Heart right ventricle (tissue), 16 donors: ENCODE measurements around the gene MAN2A1. TPM values are rescaled to one million over a fixed set of nuclear protein-coding genes. Genes with fewer than 3 reads are reported as not detected.
A peak's percentile ranks its signal among the peaks of the same experiment; 100 is the strongest.

Experiments used
- ATAC-seq, 8 donors: fragments of 200-7000 bp; cut with Tn5 transposase; one replicate each; pipeline ENCODE4 v1.9.1; 2020; ENCODE audit warnings: mild to moderate bottlenecking in 8 of 8, moderate library complexity in 8 of 8, moderate number of reproducible peaks in 1 of 8
- DNase-seq, 2 donors: peaks; one replicate each; pipeline ENCODE4 v3.0.0-alpha.2; 2020
- H3K27ac ChIP-seq, 10 donors: fragments of 200-600 bp; sonication (generic) in 2 of 10; one replicate each; pipeline versions ENCODE4 v1.5.0 to v1.8.0; 2020 to 2022; ENCODE audit warnings: mild to moderate bottlenecking in 3 of 10
- H3K27me3 ChIP-seq, 7 donors: fragments of 200-600 bp; one replicate each; pipeline ENCODE4 v1.8.0; 2021 to 2022; ENCODE audit warnings: mild to moderate bottlenecking in 2 of 7
- H3K36me3 ChIP-seq, 9 donors: fragments of 200-600 bp; sonication (generic) in 1 of 9; one replicate each; pipeline versions ENCODE4 v1.5.0 to v1.8.0; 2020 to 2022; ENCODE audit warnings: mild to moderate bottlenecking in 2 of 9
- H3K4me1 ChIP-seq, 9 donors: fragments of 200-600 bp; sonication (generic) in 1 of 9; one replicate each; pipeline versions ENCODE4 v1.5.0 to v1.8.0; 2020 to 2022; ENCODE audit warnings: mild to moderate bottlenecking in 4 of 9
- H3K4me3 ChIP-seq, 10 donors: fragments of 200-600 bp; sonication (generic) in 2 of 10; one replicate each; pipeline versions ENCODE4 v1.5.0 to v1.8.0; 2020 to 2022; ENCODE audit warnings: mild to moderate bottlenecking in 7 of 10, moderate library complexity in 2 of 10
- H3K9me3 ChIP-seq, 11 donors: fragments of 200-600 bp in 10 of 11; sonication (generic) in 2 of 11; one replicate each; pipeline versions ENCODE4 v1.5.0 to v1.8.0; 2013 to 2022; ENCODE audit warnings: mild to moderate bottlenecking in 2 of 11, control low read depth in 1 of 11, moderate library complexity in 1 of 11
- WGBS, 2 donors: extraction: QIAGEN DNeasy Blood & Tissue Kit; methylation state at CpG; one replicate each; pipeline ENCODE4 v1.1.7; 2013; ENCODE audit warnings: inconsistent platforms in 1 of 2; 5-methylcytosine and 5-hydroxymethylcytosine counted together
- intact Hi-C, 10 donors: fragments of 100-400 bp; cut with DNase I; formaldehyde crosslinking; loops; one replicate each; pipeline versions ENCODE4 v1.11.1 to v1.14.2; 2022
- polyA plus RNA-seq, 2 donors: library from polyadenylated mRNA; stranded (reverse); fragments of 200-250 nt; gene quantifications; one replicate each; pipeline ENCODE4 v1.2.3, GENCODE V29; 2013
- total RNA-seq, 10 donors: library from RNA; stranded (reverse); fragmentation: NEBNext Ultra II Directional in 3 of 10; extraction: Animal tissue kit (Norgen Biotek cat#: 25700) in 3 of 10; gene quantifications; one replicate each; pipeline versions ENCODE4 v1.2.1 to v1.2.4, GENCODE V29; 2021 to 2023
- TF ChIP-seq, protein P1 (sequence below), 9 donors: fragments of 200-600 bp; sonication (generic) in 2 of 9; IDR thresholded peaks; one replicate each; pipeline versions ENCODE4 v1.5.0 to v1.8.0; 2021 to 2022; ENCODE audit warnings: antibody characterized with exemption in 9 of 9, mild to moderate bottlenecking in 5 of 9, moderate library complexity in 1 of 9
- donor health status: Arrhythmogenic right ventricular cardiomyopathy.
- donor health status: ischemic (EF 13 %, LVEDD 7.1; RV severe dilation, severe dysfunction).
- donor health status: healthy with polysubstance abuse.
- donor health status: DM: no; HTN: yes; CAD: no.
- donor health status: DM: no; HTN: no; CAD: no.
- donor health status: ischemic (EF 25% LVEDD 6.9; RV normal size, moderate dysfunction).
- donor health status: ischemic (EF 25% LVEDD 5.7; RV mildly dilated, moderate dysfunction).
- donor health status: healthy.
- donor health status: DM: yes; HTN: yes; CAD: no.
- donor health status: Ischemic cardiomyopathy.
- donor health status: ischemic (EF 35%, LVEDD 5.7; RV mildly dilated, moderate dysfunction).
- donor health status: nonischemic (EF 11% LVEDD 7.7; RV severe dilation, severe dysfunction).
- donor health status: DM: yes; HTN: yes; CAD: no.
- donor health status: PGD.
- donor health status: ischemic (EF 29% LVEDD 5.4; RV normal size, mild dysfunction).
- donor health status: nonischemic (EF 23%, LVEDD 6.1; RV moderate dilation, normal function).

The MAN2A1 gene
- total and polyA plus RNA-seq, 12 donors, result 2.9 to 16.1 (median 6.5) TPM

DNA sequence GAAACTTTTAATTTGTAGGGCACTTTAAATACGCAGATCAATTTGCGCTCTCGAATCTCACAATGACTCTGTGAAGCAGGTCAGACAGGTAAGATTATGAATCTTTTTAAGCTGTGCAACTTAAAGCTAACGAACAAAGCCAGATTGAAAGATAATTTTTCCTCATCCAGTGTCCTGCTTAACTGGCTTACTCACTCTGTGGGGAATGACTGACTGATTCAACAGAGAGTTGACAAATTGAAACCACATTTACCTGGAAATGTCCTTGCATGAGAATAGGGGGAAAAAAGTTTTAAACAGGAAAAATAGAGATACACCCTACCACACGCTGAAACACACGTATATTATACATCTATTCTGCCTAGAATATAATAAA, 187.9 kb downstream of the MAN2A1 start:
- TF ChIP-seq, protein P1, sequence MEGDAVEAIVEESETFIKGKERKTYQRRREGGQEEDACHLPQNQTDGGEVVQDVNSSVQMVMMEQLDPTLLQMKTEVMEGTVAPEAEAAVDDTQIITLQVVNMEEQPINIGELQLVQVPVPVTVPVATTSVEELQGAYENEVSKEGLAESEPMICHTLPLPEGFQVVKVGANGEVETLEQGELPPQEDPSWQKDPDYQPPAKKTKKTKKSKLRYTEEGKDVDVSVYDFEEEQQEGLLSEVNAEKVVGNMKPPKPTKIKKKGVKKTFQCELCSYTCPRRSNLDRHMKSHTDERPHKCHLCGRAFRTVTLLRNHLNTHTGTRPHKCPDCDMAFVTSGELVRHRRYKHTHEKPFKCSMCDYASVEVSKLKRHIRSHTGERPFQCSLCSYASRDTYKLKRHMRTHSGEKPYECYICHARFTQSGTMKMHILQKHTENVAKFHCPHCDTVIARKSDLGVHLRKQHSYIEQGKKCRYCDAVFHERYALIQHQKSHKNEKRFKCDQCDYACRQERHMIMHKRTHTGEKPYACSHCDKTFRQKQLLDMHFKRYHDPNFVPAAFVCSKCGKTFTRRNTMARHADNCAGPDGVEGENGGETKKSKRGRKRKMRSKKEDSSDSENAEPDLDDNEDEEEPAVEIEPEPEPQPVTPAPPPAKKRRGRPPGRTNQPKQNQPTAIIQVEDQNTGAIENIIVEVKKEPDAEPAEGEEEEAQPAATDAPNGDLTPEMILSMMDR (IDR thresholded peaks at IDR 0.05), result no peak
- Histone ChIP-seq H3K27me3 (no peaks in the 10 kb centered on the region), H3K36me3 (no peaks in the 10 kb centered on the region), H3K27ac (no peak overlapping the region), H3K4me3 (no peak overlapping the region), H3K4me1 (no peaks in the 10 kb centered on the region), H3K9me3 (peaks cover 0 to 6% (median 0%) of the 10 kb centered on the region in 11 donors)
- WGBS, 2 donors, result 96% methylated on average over 6 of the region's 6 CpGs
- intact Hi-C loops, result no loop called here
- ATAC-seq (no peak), DNase-seq (no peak)

DNA sequence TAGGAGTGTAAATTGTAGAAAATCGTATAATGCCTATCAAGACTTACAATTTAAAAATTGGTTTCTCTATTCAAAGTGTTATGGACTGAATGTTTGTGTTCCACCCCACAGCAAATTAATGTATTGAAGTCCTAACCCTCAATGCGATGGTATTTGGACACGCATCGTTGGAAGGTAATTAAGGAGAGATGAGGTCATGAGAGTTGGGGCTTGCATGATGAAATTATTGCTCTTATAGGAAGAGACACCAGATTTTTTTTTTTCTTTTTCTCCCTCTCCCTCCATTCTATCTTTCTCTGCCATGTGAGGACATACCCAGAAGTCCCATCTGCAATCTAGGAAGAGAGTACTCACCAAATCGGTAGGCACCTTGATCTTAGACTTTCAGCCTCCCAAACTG, 189.2 kb downstream of the MAN2A1 start:
- H3K4me1 ChIP-seq, result no peaks in the 10 kb centered on the region
- H3K4me3 ChIP-seq, result no peak overlapping the region
- WGBS, 2 donors, result 93 to 94% methylated on average over 5 of the region's 5 CpGs
- H3K27ac ChIP-seq, result no peak overlapping the region
- intact Hi-C loops, result no loop called here
- ATAC-seq (no peak), DNase-seq (no peak)
- TF ChIP-seq, protein P1 (IDR thresholded peaks at IDR 0.05), result no peak
- H3K36me3 ChIP-seq, result no peaks in the 10 kb centered on the region
- H3K27me3 ChIP-seq, result no peaks in the 10 kb centered on the region
- no peaks in the 10 kb centered on the region for H3K9me3 ChIP-seq

DNA sequence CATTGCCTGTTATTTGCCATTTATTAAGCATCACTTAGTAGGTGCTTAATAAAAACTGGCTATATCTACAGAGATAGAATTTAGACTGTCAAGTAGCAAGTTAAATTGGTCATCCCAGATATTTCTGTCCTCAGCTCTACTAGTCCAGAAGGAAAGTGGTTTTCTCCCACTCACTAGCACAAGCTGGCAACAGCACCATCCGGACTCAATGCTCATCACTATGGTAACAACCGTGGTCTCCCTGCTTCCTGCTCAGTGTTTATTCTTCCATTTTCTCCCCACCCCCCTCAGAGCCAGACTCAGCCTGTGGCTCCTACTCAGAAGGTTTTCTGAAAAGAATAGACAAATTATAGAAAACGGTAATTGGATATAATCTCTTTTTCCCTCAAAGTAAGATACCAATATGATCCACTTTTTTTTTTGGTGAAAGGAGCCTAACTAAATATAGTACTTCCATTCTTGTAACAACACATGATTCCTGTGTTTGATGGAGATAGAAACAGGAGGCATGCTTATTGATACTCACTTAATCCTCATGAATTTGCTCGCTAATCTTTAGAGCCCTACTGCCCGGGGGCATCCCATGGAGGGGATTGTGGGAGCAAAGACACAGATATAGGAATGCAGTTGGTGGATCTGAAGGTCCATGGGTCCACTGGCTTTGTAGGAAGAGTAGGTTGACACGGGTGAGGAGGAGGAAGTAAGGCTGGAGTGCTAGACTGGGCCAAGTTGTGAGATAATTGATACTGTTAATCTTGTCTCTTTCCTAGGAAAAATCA, 191.4 kb downstream of the MAN2A1 start:
- no peaks in the 10 kb centered on the region for H3K36me3 ChIP-seq
- no peaks in the 10 kb centered on the region for H3K27me3 ChIP-seq
- intact Hi-C loops, result no loop called here
- TF ChIP-seq, protein P1 (IDR thresholded peaks at IDR 0.05), result no peak
- H3K27ac ChIP-seq, result peak overlapping the region in 2 of 10 donors; percentile 12 to 29
- ATAC-seq, result peak in 1 of 8 donors; percentile 40
- H3K4me1 ChIP-seq, result no peaks in the 10 kb centered on the region
- 66 to 72% methylated on average over 6 of the region's 6 CpGs for WGBS, 2 donors
- no peak overlapping the region for H3K4me3 ChIP-seq
- H3K9me3 ChIP-seq, result no peaks in the 10 kb centered on the region
- no peak for DNase-seq

DNA sequence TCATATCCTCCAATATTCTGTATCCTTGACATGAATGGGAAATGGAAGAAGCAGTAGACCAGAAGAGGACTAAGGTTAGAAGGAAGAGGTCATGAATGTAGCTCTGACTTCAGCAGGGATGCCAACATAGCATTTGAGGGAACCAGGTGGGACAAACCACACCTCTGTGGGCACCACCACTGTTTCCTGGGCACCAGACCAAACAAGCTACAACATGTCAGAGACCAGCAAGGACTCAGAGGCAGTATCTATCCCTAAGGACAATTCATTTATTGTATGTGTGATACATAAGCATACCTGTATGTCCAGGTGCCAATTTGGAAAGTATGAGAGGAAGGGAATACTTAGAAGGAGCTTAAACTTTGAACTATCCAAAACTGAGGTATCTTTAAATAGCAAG, 192.8 kb downstream of the MAN2A1 start:
- TF ChIP-seq, protein P1 (IDR thresholded peaks at IDR 0.05), result no peak
- no peaks in the 10 kb centered on the region for H3K36me3 ChIP-seq
- no peaks in the 10 kb centered on the region for H3K27me3 ChIP-seq
- H3K4me1 ChIP-seq, result no peaks in the 10 kb centered on the region
- no peaks in the 10 kb centered on the region for H3K9me3 ChIP-seq
- intact Hi-C loops, result no loop called here
- DNase-seq, result no peak
- no peak overlapping the region for H3K27ac ChIP-seq
- ATAC-seq, result no peak
- H3K4me3 ChIP-seq, result no peak overlapping the region
